GM10266 (cell line): ENCODE results near the gene MEGF11.

Experiments
- DNase-seq: peaks from one replicate; pipeline ENCODE4 v3.0.0; 2012; ENCODE audit errors: extremely low spot score
- TF ChIP-seq, protein P1 (sequence below): IDR thresholded peaks from 2 replicates; pipeline ENCODE4 v1.5.1; 2012; ENCODE audit warnings: mild to moderate bottlenecking, low read depth; ENCODE audit not compliant: control insufficient read depth, insufficient read depth; ENCODE audit errors: missing control alignments

The MEGF11 gene

DNA sequence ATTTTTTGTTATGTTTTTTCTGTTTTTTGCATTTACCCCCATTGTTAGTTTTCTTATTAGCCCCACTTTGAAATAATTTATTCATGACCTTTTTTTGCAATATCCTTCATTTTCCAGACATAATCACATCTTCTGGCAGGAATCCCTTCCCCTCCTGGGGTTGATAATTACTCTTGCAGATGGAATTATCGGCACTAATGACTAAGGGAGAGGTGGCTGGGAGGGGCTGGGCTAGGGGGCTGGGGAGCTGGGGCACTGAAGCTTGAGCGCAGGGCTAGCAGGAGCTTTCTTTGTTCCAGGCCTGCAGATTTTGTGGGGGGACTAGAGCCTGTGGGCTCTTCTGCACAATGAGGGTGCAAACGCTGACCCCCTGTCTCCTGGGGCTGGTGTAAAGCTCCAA lies 306.5 kb downstream of the MEGF11 start:
- TF ChIP-seq, protein P1, sequence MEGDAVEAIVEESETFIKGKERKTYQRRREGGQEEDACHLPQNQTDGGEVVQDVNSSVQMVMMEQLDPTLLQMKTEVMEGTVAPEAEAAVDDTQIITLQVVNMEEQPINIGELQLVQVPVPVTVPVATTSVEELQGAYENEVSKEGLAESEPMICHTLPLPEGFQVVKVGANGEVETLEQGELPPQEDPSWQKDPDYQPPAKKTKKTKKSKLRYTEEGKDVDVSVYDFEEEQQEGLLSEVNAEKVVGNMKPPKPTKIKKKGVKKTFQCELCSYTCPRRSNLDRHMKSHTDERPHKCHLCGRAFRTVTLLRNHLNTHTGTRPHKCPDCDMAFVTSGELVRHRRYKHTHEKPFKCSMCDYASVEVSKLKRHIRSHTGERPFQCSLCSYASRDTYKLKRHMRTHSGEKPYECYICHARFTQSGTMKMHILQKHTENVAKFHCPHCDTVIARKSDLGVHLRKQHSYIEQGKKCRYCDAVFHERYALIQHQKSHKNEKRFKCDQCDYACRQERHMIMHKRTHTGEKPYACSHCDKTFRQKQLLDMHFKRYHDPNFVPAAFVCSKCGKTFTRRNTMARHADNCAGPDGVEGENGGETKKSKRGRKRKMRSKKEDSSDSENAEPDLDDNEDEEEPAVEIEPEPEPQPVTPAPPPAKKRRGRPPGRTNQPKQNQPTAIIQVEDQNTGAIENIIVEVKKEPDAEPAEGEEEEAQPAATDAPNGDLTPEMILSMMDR = no peak
- no peak for DNase-seq

DNA sequence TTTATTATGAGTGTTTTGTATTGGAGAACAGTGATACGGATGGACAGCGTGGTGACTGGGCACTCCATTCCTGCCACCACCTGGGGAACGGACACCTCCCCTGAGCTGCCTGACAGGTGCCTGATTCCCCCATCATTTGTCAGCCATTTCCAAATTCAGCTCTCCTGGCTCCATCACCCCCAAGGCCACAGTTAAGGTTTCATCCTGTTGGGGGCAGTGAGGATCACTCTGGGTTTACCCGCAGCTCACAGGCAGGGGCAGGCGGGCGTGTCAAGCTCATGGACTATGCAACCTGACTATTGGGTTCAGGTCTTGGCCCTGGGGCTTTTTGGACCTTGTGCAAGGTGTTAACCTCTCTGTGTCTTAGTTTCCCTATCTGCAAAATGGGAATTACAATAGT lies 307.9 kb downstream of the MEGF11 start:
- TF ChIP-seq, protein P1 = no peak
- DNase-seq = no peak

DNA sequence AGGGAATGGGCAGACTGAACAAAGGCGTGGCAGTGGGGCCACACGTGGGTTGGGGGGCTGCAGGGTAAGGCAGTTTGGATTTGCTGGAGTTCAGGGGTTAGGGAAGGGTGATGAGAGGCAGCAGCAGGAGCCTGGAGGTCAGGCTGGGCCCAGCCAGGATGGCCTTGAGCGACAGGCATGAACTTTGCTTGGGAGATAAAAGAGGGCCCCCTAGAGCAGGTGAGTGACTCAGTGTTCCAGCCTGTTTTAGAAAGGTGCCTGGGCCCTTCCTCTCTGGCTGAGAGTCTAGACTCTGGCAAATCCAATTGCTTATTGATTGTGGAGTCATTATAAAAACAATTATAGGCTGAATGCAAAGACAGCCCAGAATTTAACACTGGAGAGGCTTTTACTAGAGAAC lies 309.1 kb downstream of the MEGF11 start:
- no peak for DNase-seq
- TF ChIP-seq, protein P1 = no peak

DNA sequence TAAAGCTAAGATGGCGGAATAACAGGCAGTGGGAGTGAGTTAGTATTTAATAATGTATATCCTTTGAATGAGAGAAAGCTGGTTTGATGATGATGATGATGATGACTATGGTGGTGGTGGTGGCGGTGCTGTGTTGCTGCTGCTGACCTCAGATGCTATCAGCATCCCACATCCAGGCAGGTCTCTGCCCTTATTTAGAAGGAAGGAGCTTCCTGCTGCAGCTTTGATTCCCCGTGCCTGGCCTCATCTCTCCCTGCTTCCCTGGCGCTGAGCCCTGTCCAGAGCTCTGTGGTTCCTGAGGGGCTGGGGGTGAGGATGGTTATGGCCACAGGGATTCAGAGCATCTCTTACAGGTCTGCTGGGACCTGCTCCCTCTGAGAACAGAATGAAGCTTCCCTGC lies 311.1 kb downstream of the MEGF11 start:
- TF ChIP-seq, protein P1 = no peak
- no peak for DNase-seq

DNA sequence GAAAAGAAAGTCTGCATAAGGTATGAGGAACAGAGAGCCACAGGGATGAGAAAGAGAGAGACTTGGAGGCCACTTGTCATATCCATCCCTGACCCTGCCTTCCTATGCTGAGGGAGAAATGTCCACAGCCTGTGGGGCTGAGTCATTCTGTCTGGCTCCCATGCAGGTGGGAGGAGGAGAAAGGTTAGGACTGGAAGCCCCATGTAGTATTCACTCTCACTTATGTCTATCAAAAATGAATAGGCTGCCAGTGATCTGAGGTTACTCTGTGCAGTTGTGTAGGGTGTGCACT lies 313.0 kb downstream of the MEGF11 start:
- DNase-seq = no peak
- TF ChIP-seq, protein P1 = no peak

DNA sequence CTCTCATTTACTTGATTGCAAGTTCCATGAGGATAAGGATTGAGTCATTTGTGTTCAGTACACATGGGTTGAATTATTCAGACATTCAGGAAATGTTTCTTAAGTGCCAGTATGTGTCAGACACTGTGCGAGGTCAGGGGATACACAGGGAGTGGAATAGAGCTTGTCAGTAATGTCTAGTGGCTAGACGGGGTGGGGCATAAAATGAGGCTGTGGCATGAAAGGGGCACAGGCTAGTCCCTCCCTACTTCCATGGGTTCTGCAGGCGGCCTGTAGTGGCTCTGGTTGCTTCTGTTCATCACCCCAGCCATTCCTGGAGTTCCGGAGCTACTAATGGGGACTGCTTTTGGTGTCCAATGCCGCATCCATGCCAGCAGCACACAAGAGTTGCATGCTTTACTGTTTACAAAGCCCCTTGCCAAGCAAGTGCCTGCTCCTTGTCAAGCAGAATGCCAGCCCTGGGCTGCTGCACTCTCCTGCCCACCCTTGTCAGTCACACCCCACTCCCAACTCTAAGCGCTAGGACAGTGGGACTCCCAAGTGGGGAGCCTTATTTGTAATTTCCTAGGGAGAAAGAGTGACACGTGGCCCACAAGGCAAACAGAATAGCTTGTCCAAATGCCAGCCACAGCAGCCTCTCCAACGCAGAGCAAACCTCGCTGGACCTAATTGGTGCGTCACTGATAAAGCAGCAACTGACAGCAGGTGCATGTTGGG lies 313.5 kb downstream of the MEGF11 start:
- no peak for DNase-seq
- TF ChIP-seq, protein P1 = no peak

DNA sequence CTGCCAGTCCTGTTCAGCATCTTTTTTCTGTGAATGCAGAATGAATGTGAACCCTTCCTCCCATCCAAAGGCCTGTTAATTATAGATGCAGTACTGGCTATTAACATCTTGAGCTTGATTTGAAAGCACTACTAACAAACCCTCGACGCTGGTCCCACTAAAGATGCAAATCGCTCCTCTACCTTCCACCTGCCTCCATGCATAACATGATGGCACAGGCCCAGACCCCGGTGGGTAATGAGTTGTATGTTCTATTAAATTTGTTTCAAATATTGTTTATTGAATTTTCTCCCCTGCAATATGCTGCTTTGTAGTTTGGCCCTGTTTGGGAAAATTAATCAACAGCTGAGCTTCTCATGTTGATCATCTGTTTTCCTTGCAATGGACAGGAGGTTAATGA lies 314.9 kb downstream of the MEGF11 start:
- DNase-seq = no peak
- TF ChIP-seq, protein P1 = no peak
